ENCODE results near the gene ZNF451. TPM values are rescaled to one million over a fixed set of nuclear protein-coding genes. Genes with fewer than 3 reads are reported as not detected.

ZNF451 gene
- polyA plus RNA-seq, 1 donor from 2014 or later = 60.2 TPM

GRCh38 chr6:57182017-57182432, 92.0 kb downstream of the ZNF451 start:
- Histone ChIP-seq H3K4me2 (ENCODE audit: low read length) (no peak overlapping the region), H3K9me2 (ENCODE audit: insufficient read depth, low read length) (no peaks in the 10 kb centered on the region), H3K27me3 (ENCODE audit: insufficient read depth, low read depth, low read length) (no peaks in the 10 kb centered on the region), H3K27ac (ENCODE audit: low read length) (no peak overlapping the region), H2AFZ (ENCODE audit: low read depth, low read length) (no peak overlapping the region), H3K9ac (ENCODE audit: low read length) (no peak overlapping the region), H3K79me2 (replicated peaks; ENCODE audit: insufficient read depth, low read length) (no peaks in the 10 kb centered on the region), H3K36me3 (ENCODE audit: insufficient read depth, low read length) (no peaks in the 10 kb centered on the region), H3K4me3 (ENCODE audit: low read length) (no peak overlapping the region), H4K20me1 (ENCODE audit: insufficient read depth) (no peaks in the 10 kb centered on the region), H3F3A (ENCODE audit: insufficient read depth, low read length, poor library complexity, severe bottlenecking) (no peaks in the 10 kb centered on the region), H3K9me3 (ENCODE audit: low read length) (no peaks in the 10 kb centered on the region)
- TF ChIP-seq EP300 (conservative IDR thresholded peaks at IDR 0.05; ENCODE audit: poor library complexity, severe bottlenecking) = no peak
- TF ChIP-seq, protein P1, sequence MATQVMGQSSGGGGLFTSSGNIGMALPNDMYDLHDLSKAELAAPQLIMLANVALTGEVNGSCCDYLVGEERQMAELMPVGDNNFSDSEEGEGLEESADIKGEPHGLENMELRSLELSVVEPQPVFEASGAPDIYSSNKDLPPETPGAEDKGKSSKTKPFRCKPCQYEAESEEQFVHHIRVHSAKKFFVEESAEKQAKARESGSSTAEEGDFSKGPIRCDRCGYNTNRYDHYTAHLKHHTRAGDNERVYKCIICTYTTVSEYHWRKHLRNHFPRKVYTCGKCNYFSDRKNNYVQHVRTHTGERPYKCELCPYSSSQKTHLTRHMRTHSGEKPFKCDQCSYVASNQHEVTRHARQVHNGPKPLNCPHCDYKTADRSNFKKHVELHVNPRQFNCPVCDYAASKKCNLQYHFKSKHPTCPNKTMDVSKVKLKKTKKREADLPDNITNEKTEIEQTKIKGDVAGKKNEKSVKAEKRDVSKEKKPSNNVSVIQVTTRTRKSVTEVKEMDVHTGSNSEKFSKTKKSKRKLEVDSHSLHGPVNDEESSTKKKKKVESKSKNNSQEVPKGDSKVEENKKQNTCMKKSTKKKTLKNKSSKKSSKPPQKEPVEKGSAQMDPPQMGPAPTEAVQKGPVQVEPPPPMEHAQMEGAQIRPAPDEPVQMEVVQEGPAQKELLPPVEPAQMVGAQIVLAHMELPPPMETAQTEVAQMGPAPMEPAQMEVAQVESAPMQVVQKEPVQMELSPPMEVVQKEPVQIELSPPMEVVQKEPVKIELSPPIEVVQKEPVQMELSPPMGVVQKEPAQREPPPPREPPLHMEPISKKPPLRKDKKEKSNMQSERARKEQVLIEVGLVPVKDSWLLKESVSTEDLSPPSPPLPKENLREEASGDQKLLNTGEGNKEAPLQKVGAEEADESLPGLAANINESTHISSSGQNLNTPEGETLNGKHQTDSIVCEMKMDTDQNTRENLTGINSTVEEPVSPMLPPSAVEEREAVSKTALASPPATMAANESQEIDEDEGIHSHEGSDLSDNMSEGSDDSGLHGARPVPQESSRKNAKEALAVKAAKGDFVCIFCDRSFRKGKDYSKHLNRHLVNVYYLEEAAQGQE (IDR thresholded peaks at IDR 0.05; ENCODE audit: borderline replicate concordance) = no peak
- no peak for TF ChIP-seq POLR2AphosphoS5 (IDR thresholded peaks at IDR 0.05)
- TF ChIP-seq MXI1 (conservative IDR thresholded peaks at IDR 0.05; ENCODE audit: poor library complexity, severe bottlenecking) = no peak
- TF ChIP-seq TAF1 (IDR thresholded peaks at IDR 0.05; ENCODE audit: low read depth) = no peak
- TF ChIP-seq SMC3 (conservative IDR thresholded peaks at IDR 0.05; ENCODE audit: poor library complexity) = no peak
- TF ChIP-seq, protein P2, sequence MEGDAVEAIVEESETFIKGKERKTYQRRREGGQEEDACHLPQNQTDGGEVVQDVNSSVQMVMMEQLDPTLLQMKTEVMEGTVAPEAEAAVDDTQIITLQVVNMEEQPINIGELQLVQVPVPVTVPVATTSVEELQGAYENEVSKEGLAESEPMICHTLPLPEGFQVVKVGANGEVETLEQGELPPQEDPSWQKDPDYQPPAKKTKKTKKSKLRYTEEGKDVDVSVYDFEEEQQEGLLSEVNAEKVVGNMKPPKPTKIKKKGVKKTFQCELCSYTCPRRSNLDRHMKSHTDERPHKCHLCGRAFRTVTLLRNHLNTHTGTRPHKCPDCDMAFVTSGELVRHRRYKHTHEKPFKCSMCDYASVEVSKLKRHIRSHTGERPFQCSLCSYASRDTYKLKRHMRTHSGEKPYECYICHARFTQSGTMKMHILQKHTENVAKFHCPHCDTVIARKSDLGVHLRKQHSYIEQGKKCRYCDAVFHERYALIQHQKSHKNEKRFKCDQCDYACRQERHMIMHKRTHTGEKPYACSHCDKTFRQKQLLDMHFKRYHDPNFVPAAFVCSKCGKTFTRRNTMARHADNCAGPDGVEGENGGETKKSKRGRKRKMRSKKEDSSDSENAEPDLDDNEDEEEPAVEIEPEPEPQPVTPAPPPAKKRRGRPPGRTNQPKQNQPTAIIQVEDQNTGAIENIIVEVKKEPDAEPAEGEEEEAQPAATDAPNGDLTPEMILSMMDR (IDR thresholded peaks at IDR 0.05; ENCODE audit: poor library complexity, severe bottlenecking) = no peak
- no peak for TF ChIP-seq RAD21 (conservative IDR thresholded peaks at IDR 0.05)
- no peak for TF ChIP-seq EZH2 (IDR thresholded peaks at IDR 0.05; ENCODE audit: borderline replicate concordance, insufficient read depth, low read length, poor library complexity, severe bottlenecking)

- Histone ChIP-seq H3K27ac (ENCODE audit: low read length) (no peak overlapping the region), H3K9ac (ENCODE audit: low read length) (no peak overlapping the region), H4K20me1 (ENCODE audit: insufficient read depth) (no peaks in the 10 kb centered on the region), H3F3A (ENCODE audit: insufficient read depth, low read length, poor library complexity, severe bottlenecking) (no peaks in the 10 kb centered on the region), H3K4me3 (ENCODE audit: low read length) (no peak overlapping the region), H3K27me3 (ENCODE audit: insufficient read depth, low read depth, low read length) (no peaks in the 10 kb centered on the region), H3K9me2 (ENCODE audit: insufficient read depth, low read length) (no peaks in the 10 kb centered on the region), H3K79me2 (replicated peaks; ENCODE audit: insufficient read depth, low read length) (no peaks in the 10 kb centered on the region), H3K4me2 (ENCODE audit: low read length) (no peak overlapping the region), H2AFZ (ENCODE audit: low read depth, low read length) (no peak overlapping the region), H3K36me3 (ENCODE audit: insufficient read depth, low read length) (no peaks in the 10 kb centered on the region), H3K9me3 (ENCODE audit: low read length) (no peaks in the 10 kb centered on the region)
- TF ChIP-seq EZH2 (IDR thresholded peaks at IDR 0.05; ENCODE audit: borderline replicate concordance, insufficient read depth, low read length, poor library complexity, severe bottlenecking) (no peak), SMC3 (conservative IDR thresholded peaks at IDR 0.05; ENCODE audit: poor library complexity) (no peak), POLR2AphosphoS5 (IDR thresholded peaks at IDR 0.05) (no peak), TAF1 (IDR thresholded peaks at IDR 0.05; ENCODE audit: low read depth) (no peak), EP300 (conservative IDR thresholded peaks at IDR 0.05; ENCODE audit: poor library complexity, severe bottlenecking) (no peak), MXI1 (conservative IDR thresholded peaks at IDR 0.05; ENCODE audit: poor library complexity, severe bottlenecking) (no peak), RAD21 (conservative IDR thresholded peaks at IDR 0.05) (no peak)
- TF ChIP-seq, protein P2 (IDR thresholded peaks at IDR 0.05; ENCODE audit: poor library complexity, severe bottlenecking) = no peak
- TF ChIP-seq, protein P1 (IDR thresholded peaks at IDR 0.05; ENCODE audit: borderline replicate concordance) = no peak
These were observed 93.3 kb downstream of the ZNF451 start for GRCh38 chr6:57183336-57183735.

Data from neural cell (in vitro differentiated cells).